Endothelial cell of umbilical vein (primary cell): ENCODE data around the gene CEP20. TPM values are rescaled to one million over a fixed set of nuclear protein-coding genes. Genes with fewer than 3 reads are reported as not detected.

Experiments used
- BruUV-seq: library from RNA; stranded (reverse); fragments of 400-500 nt; replicated peaks from 2 replicates; lab custom pipeline; 2021; lab: Mats Ljungman, UMichigan
- CTCF ChIA-PET: fragments of 300-600, 350-600 bp; sonication (Branson Sonifier 250); formaldehyde crosslinking; loops from one replicate; lab custom pipeline; 2021; ENCODE audit warnings: antibody characterized with exemption, inconsistent platforms; lab: Charles Lee
- POLR2A ChIA-PET: fragments of 300-600, 350-600 bp; sonication (Branson Sonifier 250); formaldehyde crosslinking; loops from one replicate; lab custom pipeline; 2021; ENCODE audit warnings: antibody characterized with exemption, inconsistent platforms; lab: Charles Lee
- DNase-seq: peaks from one replicate; pipeline ENCODE4 v3.0.0-alpha.2; 2011; ENCODE audit warnings: low read depth, low spot score
- FAIRE-seq: peaks from 2 replicates; lab custom pipeline; 2011; peaks lifted over from hg19 to GRCh38; lab: Jason Lieb, UNC
- H2AFZ ChIP-seq: 2 replicates; pipeline ENCODE4 v1.6.0; 2012; ENCODE audit warnings: low read depth, low read length, control low read depth, inconsistent platforms
- H3K27ac ChIP-seq: 2 replicates; pipeline ENCODE4 v1.5.1; 2011; ENCODE audit warnings: low read depth, mild to moderate bottlenecking, control low read depth, low read length, moderate library complexity; ENCODE audit not compliant: insufficient read depth
- H3K27me3 ChIP-seq, 2 experiments: 2 replicates each; pipeline versions ENCODE4 v1.6.0 to v1.6.1; 2011; ENCODE audit warnings: low read length in 2 of 2, mixed read lengths in 1 of 2; ENCODE audit not compliant: control insufficient read depth in 2 of 2, insufficient read depth in 2 of 2
- H3K36me3 ChIP-seq, 2 experiments: 2 replicates in 1 of 2; 3 replicates in 1 of 2; pipeline ENCODE4 v1.5.1; 2011; ENCODE audit warnings: low read length in 2 of 2, mild to moderate bottlenecking in 1 of 2, moderate library complexity in 1 of 2; ENCODE audit not compliant: control insufficient read depth in 2 of 2, insufficient read depth in 2 of 2; ENCODE audit errors: extremely low read depth in 1 of 2
- H3K4me1 ChIP-seq: 3 replicates; pipeline ENCODE4 v1.5.1; 2011; ENCODE audit warnings: mild to moderate bottlenecking, low read length; ENCODE audit not compliant: control insufficient read depth, insufficient read depth; ENCODE audit errors: extremely low read depth
- H3K4me2 ChIP-seq: 2 replicates; pipeline ENCODE4 v1.6.1; 2011; ENCODE audit warnings: low read length, control low read depth, mixed read lengths; ENCODE audit not compliant: insufficient read depth
- H3K4me3 ChIP-seq, 3 experiments: fragments of 200-600 bp in 1 of 3; sonication (generic), shearing (Covaris generic) in 1 of 3; replicated peaks in 1 of 3; 2 replicates each; pipeline ENCODE4 v1.5.1; 2011 to 2016; ENCODE audit warnings: control low read depth in 3 of 3, low read length in 3 of 3, mild to moderate bottlenecking in 2 of 3, inconsistent platforms in 1 of 3, low read depth in 1 of 3, moderate library complexity in 1 of 3; ENCODE audit not compliant: insufficient read depth in 1 of 3
- H3K79me2 ChIP-seq: 2 replicates; pipeline ENCODE4 v1.6.0; 2012; ENCODE audit warnings: low read length, inconsistent platforms; ENCODE audit not compliant: control insufficient read depth, insufficient read depth
- H3K9ac ChIP-seq: replicated peaks from 2 replicates; pipeline ENCODE3; 2011; ENCODE audit warnings: low read length, control low read depth; ENCODE audit not compliant: insufficient read depth; ENCODE audit errors: extremely low read depth
- H3K9me1 ChIP-seq: replicated peaks from 3 replicates; pipeline ENCODE4 v1.6.0; 2011; ENCODE audit warnings: mild to moderate bottlenecking, low read length; ENCODE audit not compliant: control insufficient read depth, insufficient read depth; ENCODE audit errors: extremely low read depth
- H3K9me3 ChIP-seq: replicated peaks from 2 replicates; pipeline ENCODE4 v1.5.1; 2012; ENCODE audit warnings: low read length, inconsistent platforms; ENCODE audit not compliant: control insufficient read depth, insufficient read depth
- H4K20me1 ChIP-seq: replicated peaks from 2 replicates; pipeline ENCODE3; 2011; ENCODE audit warnings: mild to moderate bottlenecking, low read length; ENCODE audit not compliant: control insufficient read depth, insufficient read depth; ENCODE audit errors: extremely low read depth
- CTCF ChIP-seq, 2 donors: IDR thresholded peaks; 1 replicate in 1 of 2; 2 replicates in 1 of 2; pipeline ENCODE4 v1.5.1; 2011; ENCODE audit warnings: low read length in 2 of 2, mild to moderate bottlenecking in 2 of 2, moderate library complexity in 2 of 2, control low read depth in 1 of 2, inconsistent platforms in 1 of 2, low read depth in 1 of 2; ENCODE audit not compliant: insufficient read depth in 1 of 2; ENCODE audit errors: extremely low read depth in 1 of 2
- EZH2 ChIP-seq: IDR thresholded peaks from 2 replicates; pipeline ENCODE4 v1.6.1; 2012; ENCODE audit warnings: borderline replicate concordance, low read depth, mild to moderate bottlenecking, moderate library complexity, low read length, inconsistent platforms; ENCODE audit not compliant: severe bottlenecking
- FOS ChIP-seq: IDR thresholded peaks from 2 replicates; pipeline ENCODE4 v1.6.1; 2011; ENCODE audit warnings: mild to moderate bottlenecking, low read length, moderate library complexity, borderline replicate concordance; ENCODE audit not compliant: insufficient read depth
- GATA2 ChIP-seq: IDR thresholded peaks from 2 replicates; pipeline ENCODE4 v1.7.0; 2011; ENCODE audit warnings: low read depth, mild to moderate bottlenecking, moderate library complexity, mixed read lengths, low read length; ENCODE audit not compliant: insufficient read length, insufficient read depth
- JUN ChIP-seq: IDR thresholded peaks from 2 replicates; pipeline ENCODE4 v1.6.1; 2011; ENCODE audit warnings: borderline replicate concordance, low read depth; ENCODE audit not compliant: insufficient read length, insufficient read depth
- MAX ChIP-seq: IDR thresholded peaks from 2 replicates; pipeline ENCODE4 v1.6.1; 2011; ENCODE audit not compliant: insufficient read depth, insufficient read length
- MYC ChIP-seq: IDR thresholded peaks from one replicate; pipeline ENCODE4 v1.6.1; 2011; ENCODE audit warnings: mild to moderate bottlenecking, low read depth, low read length
- POLR2A ChIP-seq: IDR thresholded peaks from 2 replicates; pipeline ENCODE4 v1.6.1; 2012; ENCODE audit warnings: low read depth, mild to moderate bottlenecking, control low read depth, low read length
- POLR2AphosphoS5 ChIP-seq: IDR thresholded peaks from 2 replicates; pipeline ENCODE4 v1.6.1; 2012; ENCODE audit warnings: low read depth, mild to moderate bottlenecking, control low read depth, low read length, moderate library complexity; ENCODE audit not compliant: insufficient read depth
- dilution Hi-C: fragments of 300-500 bp; cut with MboI; formaldehyde crosslinking; loops from one replicate; pipeline ENCODE4 v1.15.0; 2019; ENCODE audit warnings: low sequenced_read_pairs; ENCODE audit not compliant: extremely low pct_ligation_motif_present
- intact Hi-C: fragments of 100-400 bp; cut with micrococcal nuclease; formaldehyde crosslinking; loops from one replicate; pipeline ENCODE4 v1.10.0; 2022
- polyA plus RNA-seq, 4 experiments: library from polyadenylated mRNA; depleted of rRNA in 3 of 4; stranded (reverse) in 3 of 4; unstranded in 1 of 4; fragments of >200 nt; gene quantifications; 2 replicates each; pipeline versions ENCODE4 v1.2.1 to v1.2.3, GENCODE V29; 2011 to 2012; ENCODE audit warnings: missing spikeins in 1 of 4
- total RNA-seq: library from RNA; stranded (reverse); gene quantifications from 2 replicates; pipeline ENCODE4 v1.2.3, GENCODE V29; 2021

Gene CEP20
- total and polyA plus RNA-seq, 2 donors (not counting 3 experiments of a cell fraction or from before 2014, with no cell fraction given): 9.5 to 28.0 TPM

- POLR2A ChIA-PET: no interaction called here
- Histone ChIP-seq H3K4me2 (no peak overlapping the region), H2AFZ (no peak overlapping the region), H3K27ac (no peak overlapping the region), H3K9me3 (no peaks in the 10 kb centered on the region), H4K20me1 (no peaks in the 10 kb centered on the region), H3K4me3 (no peak overlapping the region), H3K4me1 (peaks cover 11% of the 10 kb centered on the region), H3K9ac (no peak overlapping the region), H3K27me3 (no peaks in the 10 kb centered on the region), H3K79me2 (peaks cover 27% of the 10 kb centered on the region), H3K9me1 (no peaks in the 10 kb centered on the region), H3K36me3 (peaks cover 0 to 2% of the 10 kb centered on the region in 2 experiments)
- intact Hi-C loops: no loop called here
- no TSS peak for BruUV-seq
- CTCF ChIA-PET: no interaction called here
- dilution Hi-C loops: no loop called here
- DNase-seq: no peak
- FAIRE-seq: no peak
- TF ChIP-seq GATA2 (no peak), MYC (no peak), EZH2 (no peak), CTCF (IDR thresholded peaks at IDR 0.05; ENCODE audit: extremely low read depth in 1 of 2, insufficient read depth in 1 of 2, low read depth in 1 of 2, low read length in 2 of 2) (no peak), POLR2A (no peak), FOS (no peak), POLR2AphosphoS5 (no peak), MAX (no peak), JUN (no peak)
Observed at GRCh38 chr16:15882563-15882962, 5.8 kb downstream of the CEP20 start.
